Gastroesophageal sphincter (tissue), 4 donors: ENCODE results near the gene C1QTNF9B. TPM values are rescaled to one million over a fixed set of nuclear protein-coding genes. Genes with fewer than 3 reads are reported as not detected.
A peak's percentile ranks its signal among the peaks of the same experiment; 100 is the strongest.

ENCODE experiments used
- ATAC-seq: fragments of 150-250 bp; one replicate; pipeline ENCODE4 v1.9.1; 2016; ENCODE audit warnings: mild to moderate bottlenecking, moderate library complexity
- H3K27ac ChIP-seq, 4 donors: fragments of 200-600 bp; sonication (generic) in 3 of 4; 1 replicate in 3 of 4; 2 replicates in 1 of 4; pipeline ENCODE4 v1.5.1; 2016 to 2019
- H3K27me3 ChIP-seq: fragments of 200-600 bp; sonication (generic); one replicate; pipeline ENCODE4 v1.5.1; 2019
- H3K36me3 ChIP-seq, 2 donors: fragments of 200-600 bp; sonication (generic); one replicate each; pipeline ENCODE4 v1.5.1; 2019; ENCODE audit warnings: control low read depth in 1 of 2
- H3K4me1 ChIP-seq, 3 donors: fragments of 200-600 bp; sonication (generic); 1 replicate in 2 of 3; 2 replicates in 1 of 3; pipeline ENCODE4 v1.5.1; 2016 to 2019; ENCODE audit warnings: control low read depth in 2 of 3
- H3K4me3 ChIP-seq, 2 donors: fragments of 200-600 bp; sonication (generic); one replicate each; pipeline ENCODE4 v1.5.1; 2019; ENCODE audit warnings: mild to moderate bottlenecking in 1 of 2, moderate library complexity in 1 of 2
- H3K9me3 ChIP-seq, 3 donors: fragments of 200-600 bp; sonication (generic); one replicate each; pipeline ENCODE4 v1.5.1; 2017 to 2019; ENCODE audit warnings: control low read depth in 2 of 3
- CTCF ChIP-seq, 4 experiments: fragments of 200-600 bp in 2 of 4; fragments of 450-650 bp in 2 of 4; sonication (generic) in 1 of 4; IDR thresholded peaks; one replicate each; pipeline ENCODE4 v1.5.1; 2017 to 2019; ENCODE audit warnings: antibody characterized with exemption in 4 of 4, mild to moderate bottlenecking in 2 of 4, moderate library complexity in 2 of 4
- EP300 ChIP-seq: sonication (generic); formaldehyde crosslinking; IDR thresholded peaks from one replicate; pipeline ENCODE4 v1.6.1; 2017; ENCODE audit warnings: antibody characterized with exemption, mild to moderate bottlenecking
- POLR2A ChIP-seq, 2 donors: fragments of 450-650 bp; IDR thresholded peaks; one replicate each; pipeline ENCODE4 v1.6.1; 2017; ENCODE audit warnings: antibody characterized with exemption in 2 of 2, mild to moderate bottlenecking in 2 of 2, moderate library complexity in 1 of 2
- POLR2AphosphoS5 ChIP-seq: sonication (generic); formaldehyde crosslinking; IDR thresholded peaks from one replicate; pipeline ENCODE4 v1.6.1; 2017; ENCODE audit warnings: antibody characterized with exemption
- WGBS, 2 donors: methylation state at CpG; one replicate each; pipeline ENCODE4 v1.1.5; 2018; ENCODE audit warnings: low coverage in 1 of 2; 5-methylcytosine and 5-hydroxymethylcytosine counted together
- total RNA-seq, 4 donors: library from RNA; depleted of rRNA; stranded (reverse); fragments of >200 nt; gene quantifications; one replicate each; pipeline ENCODE4 v1.1.0, GENCODE V29; 2016

The C1QTNF9B gene
- total RNA-seq, 4 donors from 2014 or later: 0.37 to 2.6 TPM; not detected in 2

- WGBS, 2 donors: 6 to 8% methylated on average over 2 of the region's 2 CpGs
- H3K4me1 ChIP-seq: no peaks in the 10 kb centered on the region
- ATAC-seq: no peak
- peaks cover 7% of the 10 kb centered on the region for H3K27me3 ChIP-seq
- H3K27ac ChIP-seq: no peak overlapping the region
- TF ChIP-seq CTCF (IDR thresholded peaks at IDR 0.05) (peak; percentile 33 to 55 (median 50)), POLR2A (IDR thresholded peaks at IDR 0.05) (no peak)
- no peak overlapping the region for H3K4me3 ChIP-seq
- no peaks in the 10 kb centered on the region for H3K36me3 ChIP-seq
- no peaks in the 10 kb centered on the region for H3K9me3 ChIP-seq
Measured at GRCh38 chr13:23921451-23921888, 24.2 kb upstream of the C1QTNF9B start.

DNA sequence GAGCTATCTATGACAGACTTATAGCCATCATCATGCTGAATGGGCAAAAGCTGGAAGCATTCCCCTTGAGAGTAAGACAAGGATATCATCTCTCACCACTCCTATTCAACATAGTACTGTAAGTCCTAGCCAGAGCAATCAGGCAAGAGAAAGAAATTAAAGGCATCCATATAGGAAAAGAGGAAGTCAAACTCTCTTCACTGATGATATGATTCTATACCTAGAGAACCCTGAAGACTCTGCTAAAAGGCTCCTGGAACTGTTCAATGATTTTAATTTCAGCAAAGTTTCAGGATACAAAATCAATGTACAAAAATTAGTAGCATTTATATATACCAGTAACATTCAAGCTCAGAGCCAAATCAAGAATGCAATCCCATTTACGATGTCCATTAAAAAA is 21.7 kb upstream of the C1QTNF9B start:
- Histone ChIP-seq H3K4me1 (no peaks in the 10 kb centered on the region), H3K27me3 (peaks cover 22% of the 10 kb centered on the region), H3K9me3 (no peaks in the 10 kb centered on the region), H3K27ac (no peak overlapping the region), H3K36me3 (no peaks in the 10 kb centered on the region), H3K4me3 (no peak overlapping the region)
- ATAC-seq: no peak
- 60 to 83% methylated on average over 1 of the region's 1 CpG for WGBS, 2 donors
- TF ChIP-seq POLR2AphosphoS5 (no peak), EP300 (no peak), POLR2A (IDR thresholded peaks at IDR 0.05) (no peak), CTCF (IDR thresholded peaks at IDR 0.05) (no peak)

- ATAC-seq: no peak
- H3K4me3 ChIP-seq: no peak overlapping the region
- TF ChIP-seq EP300 (no peak), CTCF (IDR thresholded peaks at IDR 0.05) (no peak), POLR2AphosphoS5 (no peak), POLR2A (IDR thresholded peaks at IDR 0.05) (no peak)
- H3K27me3 ChIP-seq: peaks cover 22% of the 10 kb centered on the region
- WGBS, 2 donors: 65 to 82% methylated on average over 2 of the region's 2 CpGs
- no peaks in the 10 kb centered on the region for H3K4me1 ChIP-seq
- H3K27ac ChIP-seq: no peak overlapping the region
- no peaks in the 10 kb centered on the region for H3K9me3 ChIP-seq
- no peaks in the 10 kb centered on the region for H3K36me3 ChIP-seq
Measured at GRCh38 chr13:23918208-23918607, 20.9 kb upstream of the C1QTNF9B start.

DNA sequence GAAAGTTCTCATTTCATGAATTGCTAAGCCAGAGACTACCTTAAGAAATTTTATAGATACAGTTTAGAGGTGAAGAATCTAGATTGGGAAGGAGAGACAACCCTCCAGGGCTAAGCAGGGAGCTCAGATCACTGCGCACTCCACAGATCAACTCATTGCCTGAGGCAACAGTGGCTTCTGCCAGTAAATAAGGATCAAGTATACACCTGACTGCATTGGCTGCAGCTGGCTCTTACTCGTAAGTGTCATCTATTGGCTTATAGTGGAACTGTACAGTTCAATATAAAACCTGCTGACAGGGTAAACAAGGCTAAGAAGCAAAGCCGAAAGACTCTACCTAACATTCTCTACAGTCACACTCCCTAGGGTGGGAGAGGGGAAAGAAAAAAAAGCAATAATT is 18.0 kb upstream of the C1QTNF9B start:
- no peak for ATAC-seq
- 80 to 97% methylated on average over 1 to 3 of the region's 3 CpGs for WGBS, 2 donors

GRCh38 chr13:23912469-23912868 is 15.2 kb upstream of the C1QTNF9B start:
- H3K4me1 ChIP-seq: no peaks in the 10 kb centered on the region

More for the DNA sequence above, 18.0 kb upstream of the C1QTNF9B start:
- H3K4me1 ChIP-seq: no peaks in the 10 kb centered on the region
- H3K27me3 ChIP-seq: peaks cover 22% of the 10 kb centered on the region
- H3K36me3 ChIP-seq: no peaks in the 10 kb centered on the region
- H3K9me3 ChIP-seq: no peaks in the 10 kb centered on the region
- no peak for TF ChIP-seq POLR2AphosphoS5
- no peak overlapping the region for H3K27ac ChIP-seq
- no peak overlapping the region for H3K4me3 ChIP-seq

More at GRCh38 chr13:23912469-23912868, 15.2 kb upstream of the C1QTNF9B start:
- H3K27me3 ChIP-seq: peaks cover 22% of the 10 kb centered on the region
- H3K36me3 ChIP-seq: no peaks in the 10 kb centered on the region
- 82 to 85% methylated on average over 1 of the region's 1 CpG for WGBS, 2 donors
- H3K9me3 ChIP-seq: no peaks in the 10 kb centered on the region
- H3K27ac ChIP-seq: no peak overlapping the region
- TF ChIP-seq POLR2AphosphoS5 (no peak), CTCF (IDR thresholded peaks at IDR 0.05) (no peak), EP300 (no peak), POLR2A (IDR thresholded peaks at IDR 0.05) (no peak)
- no peak overlapping the region for H3K4me3 ChIP-seq
- no peak for ATAC-seq
